HepG2 (cell line): Measurements from ENCODE around the gene WDR43. TPM values are rescaled to one million over a fixed set of nuclear protein-coding genes. Genes with fewer than 3 reads are reported as not detected.

ENCODE experiments used
- CREB1 ChIP-seq, 2 experiments: fragments of 450-650 bp in 1 of 2; IDR thresholded peaks; 2 replicates each; pipeline ENCODE4 v1.6.1; 2016 to 2017; ENCODE audit warnings: control low read depth in 1 of 2, mild to moderate bottlenecking in 1 of 2, missing compliant biosample characterization in 1 of 2, missing genetic modification characterization in 1 of 2
- CSRNP2 ChIP-seq: sonication (generic); formaldehyde crosslinking; conservative IDR thresholded peaks from 2 replicates; pipeline ENCODE4 v1.8.0; 2022; ENCODE audit warnings: low read depth, missing genetic modification reagents
- ESRRA ChIP-seq: sonication (generic); formaldehyde crosslinking; IDR thresholded peaks from 2 replicates; pipeline ENCODE4 v1.5.1; 2020; ENCODE audit warnings: mild to moderate bottlenecking, low read depth, missing genetic modification reagents
- FOXA3 ChIP-seq: IDR thresholded peaks from 2 replicates; pipeline ENCODE4 v1.6.1; 2016; ENCODE audit warnings: missing genetic modification reagents, missing compliant biosample characterization
- FOXK1 ChIP-seq: sonication (generic); formaldehyde crosslinking; IDR thresholded peaks from 2 replicates; pipeline ENCODE4 v1.4.0; 2020; ENCODE audit warnings: low read depth, missing genetic modification reagents, borderline replicate concordance
- JUN ChIP-seq: sonication (generic); formaldehyde crosslinking; IDR thresholded peaks from 2 replicates; pipeline ENCODE4 v1.4.0; 2020; ENCODE audit warnings: mild to moderate bottlenecking, missing genetic modification reagents
- KDM5B ChIP-seq: sonication (generic); formaldehyde crosslinking; IDR thresholded peaks from 2 replicates; pipeline ENCODE4 v1.4.0; 2020; ENCODE audit warnings: missing genetic modification reagents, mild to moderate bottlenecking, borderline replicate concordance
- LRRFIP1 ChIP-seq: sonication (generic); formaldehyde crosslinking; conservative IDR thresholded peaks from 2 replicates; pipeline ENCODE4 v1.4.0; 2020; ENCODE audit warnings: missing genetic modification reagents
- NCOA2 ChIP-seq: sonication (generic); formaldehyde crosslinking; IDR thresholded peaks from 2 replicates; pipeline ENCODE4 v1.8.0; 2022; ENCODE audit warnings: inconsistent platforms
- NR1H2 ChIP-seq: sonication (generic); formaldehyde crosslinking; IDR thresholded peaks from 2 replicates; pipeline ENCODE4 v1.8.1; 2022; ENCODE audit warnings: low read depth, missing genetic modification reagents, borderline replicate concordance
- SCMH1 ChIP-seq: sonication (generic); formaldehyde crosslinking; IDR thresholded peaks from 2 replicates; pipeline ENCODE4 v1.9.0; 2021; ENCODE audit warnings: missing genetic modification reagents, mild to moderate bottlenecking, borderline replicate concordance
- SIN3A ChIP-seq: IDR thresholded peaks from 2 replicates; pipeline ENCODE4 v1.6.1; 2011; ENCODE audit warnings: low read depth, mild to moderate bottlenecking, control low read depth, low read length, borderline replicate concordance
- SP5 ChIP-seq: IDR thresholded peaks from 2 replicates; pipeline ENCODE4 v1.6.1; 2016; ENCODE audit warnings: low read depth, borderline replicate concordance
- UBTF ChIP-seq: sonication (generic); formaldehyde crosslinking; IDR thresholded peaks from 2 replicates; pipeline ENCODE4 v1.4.0; 2020; ENCODE audit warnings: mild to moderate bottlenecking, missing genetic modification reagents
- ZBTB14 ChIP-seq: sonication (generic); formaldehyde crosslinking; IDR thresholded peaks from 2 replicates; pipeline ENCODE4 v1.4.0; 2020; ENCODE audit warnings: missing genetic modification reagents
- ZNF563 ChIP-seq: sonication (generic); formaldehyde crosslinking; IDR thresholded peaks from 2 replicates; pipeline ENCODE4 v1.8.0; 2022; ENCODE audit warnings: mild to moderate bottlenecking, moderate library complexity, missing genetic modification reagents
- ZNF709 ChIP-seq: sonication (generic); formaldehyde crosslinking; IDR thresholded peaks from 2 replicates; pipeline ENCODE4 v1.5.0; 2020; ENCODE audit warnings: mild to moderate bottlenecking, missing genetic modification reagents
- ZNF784 ChIP-seq: sonication (generic); formaldehyde crosslinking; IDR thresholded peaks from 2 replicates; pipeline ENCODE4 v1.5.1; 2020; ENCODE audit warnings: missing genetic modification reagents, mild to moderate bottlenecking, borderline replicate concordance
- polyA plus RNA-seq, 8 experiments: library from polyadenylated mRNA; depleted of rRNA in 3 of 8; stranded (reverse) in 7 of 8; unstranded in 1 of 8; fragments of >200 nt; fragmentation: Illumina TruSeq in 4 of 8; extraction: Trizol in 4 of 8; gene quantifications; 2 replicates each; pipeline versions ENCODE4 v1.2.1 to v1.2.3, GENCODE V29; 2011 to 2016; ENCODE audit warnings: low read depth in 4 of 8, missing spikeins in 1 of 8, mixed read lengths in 1 of 8; ENCODE audit not compliant: insufficient read depth in 1 of 8
- total RNA-seq, 5 experiments: library from RNA; depleted of rRNA; stranded (reverse); fragments of >200 nt; fragmentation: Illumina TruSeq; extraction: Trizol; gene quantifications; 2 replicates each; pipeline ENCODE4 v1.2.3, GENCODE V29; 2016; ENCODE audit warnings: low read depth in 1 of 5

WDR43 gene
- total and polyA plus RNA-seq, 2 of the 13 experiments (the other 11 are each of a cell fraction or from before 2014, with no cell fraction given) = 121 to 167 TPM

GRCh38 chr2:28894470-28895188 lies at the start of gene WDR43 (continued):
- TF ChIP-seq ZBTB14 (no peak), JUN (CRISPR knock-in tag) (0 out of 2 replicates have a peak, but pooled peaks have one; percentile 9), CREB1 (IDR thresholded peaks at IDR 0.05) (peak; percentile 81), CREB1 (CRISPR knock-in tag; IDR thresholded peaks at IDR 0.05) (peak; percentile 81; the same call in 1 of the 2 replicates), UBTF (CRISPR knock-in tag) (peak; percentile 83), CSRNP2 (CRISPR knock-in tag) (no peak), LRRFIP1 (peak; percentile 69; the same call in 1 of the 2 replicates), KDM5B (peak; percentile 80; the same call in 1 of the 2 replicates), NR1H2 (CRISPR knock-in tag) (peak; percentile 85), SP5 (CRISPR knock-in tag) (peak; percentile 75; the same call in 1 of the 2 replicates), ZNF784 (CRISPR knock-in tag) (peak; percentile 61; the same call in 1 of the 2 replicates), ZNF709 (CRISPR knock-in tag) (peak; percentile 59; the same call in 1 of the 2 replicates), FOXK1 (CRISPR knock-in tag) (peak; percentile 71), ZNF563 (CRISPR knock-in tag) (peak; percentile 87), ESRRA (CRISPR knock-in tag) (0 out of 2 replicates have a peak, but pooled peaks have one; percentile 42), SIN3A (peak; percentile 90; the same call in 1 of the 2 replicates), NCOA2 (CRISPR knock-in tag) (no peak; the same call in 1 of the 2 replicates), FOXA3 (CRISPR knock-in tag) (peak; percentile 77), SCMH1 (CRISPR knock-in tag) (no peak)
